B cell (primary cell): ENCODE results near the gene RIOK3.

Experiments used
- EZH2 ChIP-seq: IDR thresholded peaks from 2 replicates; pipeline ENCODE4 v1.6.1; 2012; ENCODE audit warnings: borderline replicate concordance, low read depth, mild to moderate bottlenecking, moderate library complexity, low read length; ENCODE audit not compliant: insufficient read depth, poor library complexity, severe bottlenecking
- TF ChIP-seq, protein P1 (sequence below): fragments of 200-600 bp; IDR thresholded peaks from one replicate; pipeline ENCODE4 v1.8.0; 2022; ENCODE audit warnings: antibody characterized with exemption, mild to moderate bottlenecking

DNA sequence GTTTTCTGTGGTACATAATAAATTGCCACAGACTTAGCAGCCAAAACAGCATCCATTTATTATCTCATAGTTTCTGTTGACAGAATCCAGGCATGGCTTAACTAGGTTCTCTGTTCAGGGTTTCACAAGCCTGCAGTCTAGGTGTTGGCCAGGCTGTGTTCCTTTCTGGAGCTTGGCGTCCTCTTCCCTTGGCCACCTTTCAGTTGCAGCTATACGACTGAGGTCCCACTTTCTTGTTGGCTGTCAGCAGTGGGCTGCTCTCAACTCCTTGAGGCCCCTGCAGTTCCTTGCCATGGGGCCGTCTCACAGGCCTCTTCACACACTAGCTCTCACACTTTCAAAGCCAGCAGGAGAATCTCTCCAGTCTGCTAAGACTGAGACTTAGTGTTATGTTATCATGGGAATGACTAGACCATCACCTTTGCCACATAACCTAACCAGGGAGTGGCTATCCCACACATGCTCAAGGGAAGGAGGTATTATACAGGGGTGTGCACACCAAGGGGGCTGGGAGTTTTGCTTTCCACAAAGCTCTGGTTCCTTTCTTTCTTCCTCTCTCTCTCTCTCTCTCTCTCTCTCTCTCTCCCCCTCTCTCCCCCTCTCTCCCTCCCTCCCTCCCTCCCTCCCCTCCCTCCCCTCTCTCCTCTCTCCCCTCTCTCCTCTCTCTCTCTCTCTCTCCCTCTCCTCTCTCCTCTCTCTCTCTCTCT, 15.8 kb downstream of the RIOK3 start:
- TF ChIP-seq EZH2: no peak
- TF ChIP-seq, protein P1, sequence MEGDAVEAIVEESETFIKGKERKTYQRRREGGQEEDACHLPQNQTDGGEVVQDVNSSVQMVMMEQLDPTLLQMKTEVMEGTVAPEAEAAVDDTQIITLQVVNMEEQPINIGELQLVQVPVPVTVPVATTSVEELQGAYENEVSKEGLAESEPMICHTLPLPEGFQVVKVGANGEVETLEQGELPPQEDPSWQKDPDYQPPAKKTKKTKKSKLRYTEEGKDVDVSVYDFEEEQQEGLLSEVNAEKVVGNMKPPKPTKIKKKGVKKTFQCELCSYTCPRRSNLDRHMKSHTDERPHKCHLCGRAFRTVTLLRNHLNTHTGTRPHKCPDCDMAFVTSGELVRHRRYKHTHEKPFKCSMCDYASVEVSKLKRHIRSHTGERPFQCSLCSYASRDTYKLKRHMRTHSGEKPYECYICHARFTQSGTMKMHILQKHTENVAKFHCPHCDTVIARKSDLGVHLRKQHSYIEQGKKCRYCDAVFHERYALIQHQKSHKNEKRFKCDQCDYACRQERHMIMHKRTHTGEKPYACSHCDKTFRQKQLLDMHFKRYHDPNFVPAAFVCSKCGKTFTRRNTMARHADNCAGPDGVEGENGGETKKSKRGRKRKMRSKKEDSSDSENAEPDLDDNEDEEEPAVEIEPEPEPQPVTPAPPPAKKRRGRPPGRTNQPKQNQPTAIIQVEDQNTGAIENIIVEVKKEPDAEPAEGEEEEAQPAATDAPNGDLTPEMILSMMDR: no peak
